SH-SY5Y (cell line): ENCODE measurements around the gene LAMC3.

ENCODE experiments used
- GATA2 ChIP-seq: IDR thresholded peaks from 2 replicates; pipeline ENCODE4 v1.6.1; 2011; ENCODE audit warnings: mild to moderate bottlenecking, low read depth, low read length
- GATA3 ChIP-seq: IDR thresholded peaks from 2 replicates; pipeline ENCODE4 v1.6.1; 2011; ENCODE audit warnings: low read depth, mild to moderate bottlenecking, low read length, moderate library complexity

DNA sequence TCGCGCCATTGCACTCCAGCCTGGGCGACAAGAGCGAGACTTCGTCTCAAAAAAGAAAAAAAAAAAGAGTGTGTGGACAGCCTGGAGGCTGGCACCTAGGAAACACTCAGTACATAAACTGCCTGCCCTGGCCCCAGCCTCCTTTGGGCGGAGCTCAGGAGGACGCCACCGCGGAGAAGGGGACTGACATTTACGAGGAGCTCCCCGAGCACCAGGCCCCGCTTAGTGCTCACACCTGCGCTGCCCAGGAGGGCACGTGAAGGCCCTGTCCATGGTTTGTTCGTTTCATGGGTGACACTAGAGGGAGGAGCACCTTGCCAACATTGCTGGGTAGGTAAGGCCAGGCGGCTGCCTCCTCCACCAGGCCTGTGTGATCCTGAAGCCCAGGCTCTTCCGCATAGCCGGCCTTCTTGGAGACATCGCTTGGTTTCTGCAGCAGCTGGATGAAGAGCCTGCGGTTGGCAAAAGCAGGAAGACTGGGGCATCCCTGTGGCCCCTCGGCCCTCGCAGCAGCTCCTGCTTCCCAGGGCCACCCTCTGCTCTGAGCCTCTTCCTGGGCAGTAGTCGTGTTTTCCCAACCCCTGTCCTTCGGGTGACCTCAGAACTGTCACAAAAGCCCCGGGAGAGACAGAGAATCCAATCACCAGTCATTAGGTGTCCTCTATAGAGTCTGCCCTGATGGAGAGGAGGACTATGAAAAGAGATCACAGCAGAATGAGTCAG lies 26.2 kb upstream of the LAMC3 start:
- no peak for TF ChIP-seq GATA2
- no peak for TF ChIP-seq GATA3
